Brain microvascular endothelial cell (primary cell): ENCODE measurements around the gene CR2.

Experiments
- DNase-seq: peaks from one replicate; pipeline ENCODE4 v3.0.0-alpha.2; 2020
- H3K27ac ChIP-seq: fragments of 250-450 bp; sonication (Bioruptor Pico); 2 replicates; pipeline ENCODE4 v1.5.1; 2020; ENCODE audit warnings: mild to moderate bottlenecking, moderate library complexity
- H3K27me3 ChIP-seq: fragments of 250-450 bp; sonication (Bioruptor Pico); replicated peaks from 2 replicates; pipeline ENCODE4 v1.5.1; 2020; ENCODE audit warnings: mild to moderate bottlenecking
- H3K36me3 ChIP-seq: fragments of 250-450 bp; sonication (Bioruptor Pico); replicated peaks from 2 replicates; pipeline ENCODE4 v1.5.1; 2020; ENCODE audit warnings: mild to moderate bottlenecking
- H3K4me3 ChIP-seq: 2 replicates; pipeline ENCODE4 v1.5.1; 2011; ENCODE audit warnings: low read depth, mild to moderate bottlenecking, control low read depth, low read length, moderate library complexity
- CTCF ChIP-seq: IDR thresholded peaks from 2 replicates; pipeline ENCODE4 v1.5.1; 2011; ENCODE audit warnings: low read depth, mild to moderate bottlenecking, moderate library complexity, low read length, control low read depth, inconsistent platforms; ENCODE audit errors: missing control alignments
- in situ Hi-C: cut with HindIII; loops from 2 replicates; pipeline ENCODE4 v1.10.0; 2017; ENCODE audit warnings: low sequenced_read_pairs, low pct_ligation_motif_present

The CR2 gene

GRCh38 chr1:207454046-207454964 is at the start of gene CR2:
Gene CR2 (plus strand): TSS chr1:207454328. CDS start chr1:207454419, 91 bp downstream.
- in situ Hi-C loops = no loop called here
- Histone ChIP-seq H3K27ac (no peak within 1 kb of the TSS), H3K27me3 (peaks cover 55% of the 10 kb centered on the region), H3K36me3 (no peaks in the 10 kb centered on the region), H3K4me3 (peak within 1 kb of the TSS; percentile 12)
- peak; percentile 18 for TF ChIP-seq CTCF
- no peak for DNase-seq

- DNase-seq = peak; percentile 36
Observed at GRCh38 chr1:207404849-207405525, 49.1 kb upstream of the CR2 start.

GRCh38 chr1:207405814-207406213 is 48.3 kb upstream of the CR2 start:
- in situ Hi-C loops = loop anchor here (25.0 kb wide), 1 partner anchor 319 kb away; the partner anchor contains the start of gene C4BPB

More at GRCh38 chr1:207404849-207405525, 49.1 kb upstream of the CR2 start:
- TF ChIP-seq CTCF = peak; percentile 62
- H3K36me3 ChIP-seq = no peaks in the 10 kb centered on the region
- no peak overlapping the region for H3K4me3 ChIP-seq
- no peak overlapping the region for H3K27ac ChIP-seq
- in situ Hi-C loops = loop anchor here (25.0 kb wide), 1 partner anchor 318 kb away; the partner anchor contains the start of gene C4BPB
- H3K27me3 ChIP-seq = no peaks in the 10 kb centered on the region

GRCh38 chr1:207407655-207408260 is 46.4 kb upstream of the CR2 start:
- in situ Hi-C loops = loop anchor here (25.0 kb wide), 1 partner anchor 320 kb away; the partner anchor contains the start of gene C4BPB
- no peak overlapping the region for H3K27ac ChIP-seq
- no peaks in the 10 kb centered on the region for H3K27me3 ChIP-seq
- TF ChIP-seq CTCF = no peak
- H3K36me3 ChIP-seq = no peaks in the 10 kb centered on the region
- no peak overlapping the region for H3K4me3 ChIP-seq
- no peak for DNase-seq

More at GRCh38 chr1:207405814-207406213, 48.3 kb upstream of the CR2 start:
- no peak for TF ChIP-seq CTCF
- no peak overlapping the region for H3K4me3 ChIP-seq
- H3K36me3 ChIP-seq = no peaks in the 10 kb centered on the region
- no peaks in the 10 kb centered on the region for H3K27me3 ChIP-seq
- H3K27ac ChIP-seq = no peak overlapping the region
- DNase-seq = no peak

- in situ Hi-C loops = loop anchor here (25.0 kb wide), 1 partner anchor 326 kb away; the partner anchor contains the start of gene C4BPB
- TF ChIP-seq CTCF = no peak
- H3K27ac ChIP-seq = no peak overlapping the region
- DNase-seq = no peak
- H3K36me3 ChIP-seq = no peaks in the 10 kb centered on the region
- H3K27me3 ChIP-seq = no peaks in the 10 kb centered on the region
- H3K4me3 ChIP-seq = no peak overlapping the region
Observed at GRCh38 chr1:207412845-207413244, 41.3 kb upstream of the CR2 start.
